GM19395 (cell line): Measurements from ENCODE around the gene ADAM15.

ENCODE experiments used
- ATAC-seq: cut with Tn5 transposase; IDR thresholded peaks from one replicate; pipeline ENCODE4 v1.9.1; 2021; ENCODE audit warnings: mild to moderate bottlenecking, moderate library complexity; ENCODE audit not compliant: unreplicated experiment

The ADAM15 gene

DNA sequence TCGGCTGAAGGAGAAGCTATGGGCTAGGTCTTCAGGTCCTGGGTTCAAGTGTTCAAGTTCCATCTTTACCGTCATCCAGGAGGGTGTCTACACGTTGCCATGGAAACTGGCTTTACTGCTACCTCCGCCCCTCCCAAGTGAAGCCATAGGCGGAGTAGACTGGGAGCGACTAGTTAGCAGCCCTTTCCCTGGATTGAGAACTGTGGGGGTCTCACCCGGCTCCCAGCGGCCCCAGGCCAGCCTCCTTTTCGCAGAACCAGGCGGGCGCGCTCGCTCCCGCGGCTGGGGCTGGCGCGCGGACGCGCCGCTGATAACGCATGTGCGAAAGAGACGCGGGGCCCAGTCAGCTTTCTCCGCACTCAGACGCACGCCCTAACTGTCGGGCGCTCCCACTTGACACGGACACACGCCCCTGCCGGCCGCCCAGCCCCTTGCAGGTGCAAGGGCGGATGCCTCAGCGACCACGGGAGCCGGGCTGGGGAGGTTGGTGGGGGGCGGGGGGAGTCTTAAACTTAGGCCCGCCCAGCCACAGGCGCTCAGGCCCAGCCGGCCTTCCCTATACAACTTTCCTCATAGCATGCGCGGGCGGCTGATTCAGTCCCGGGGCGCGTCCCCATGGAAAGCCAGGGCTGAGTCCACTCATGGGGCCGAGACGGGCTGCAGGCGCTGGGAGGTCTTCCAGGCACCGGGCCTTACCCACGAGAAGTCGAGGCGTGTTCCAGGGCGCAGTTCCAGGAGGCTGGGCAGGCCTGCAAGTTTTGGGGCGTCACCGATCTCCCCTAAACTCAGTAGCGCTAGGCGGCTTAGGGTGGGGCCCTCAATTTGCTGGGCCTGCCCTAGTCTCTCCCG, 19.8 kb downstream of the ADAM15 start:
- peak; percentile 74 for ATAC-seq

DNA sequence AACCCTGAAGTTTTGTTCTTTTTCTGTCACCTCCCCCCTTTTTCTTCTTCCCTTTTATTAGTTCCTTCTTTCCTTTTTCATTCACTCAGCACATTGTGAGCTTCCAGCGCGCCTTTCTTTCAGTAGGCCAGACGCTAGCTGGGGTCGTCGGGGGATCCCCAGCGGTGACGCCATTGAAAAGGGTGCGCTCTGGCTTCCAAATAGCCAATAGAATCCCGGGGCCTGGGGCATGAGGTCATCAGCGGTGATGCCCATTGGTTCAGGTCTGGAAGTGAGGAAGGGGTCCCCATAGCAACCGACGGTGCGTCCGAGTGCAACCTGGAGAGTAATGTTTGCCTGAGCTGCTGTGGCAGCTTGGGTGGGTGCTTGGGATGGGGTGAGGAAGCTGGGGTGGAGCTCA, 20.6 kb downstream of the ADAM15 start:
- ATAC-seq: no peak

DNA sequence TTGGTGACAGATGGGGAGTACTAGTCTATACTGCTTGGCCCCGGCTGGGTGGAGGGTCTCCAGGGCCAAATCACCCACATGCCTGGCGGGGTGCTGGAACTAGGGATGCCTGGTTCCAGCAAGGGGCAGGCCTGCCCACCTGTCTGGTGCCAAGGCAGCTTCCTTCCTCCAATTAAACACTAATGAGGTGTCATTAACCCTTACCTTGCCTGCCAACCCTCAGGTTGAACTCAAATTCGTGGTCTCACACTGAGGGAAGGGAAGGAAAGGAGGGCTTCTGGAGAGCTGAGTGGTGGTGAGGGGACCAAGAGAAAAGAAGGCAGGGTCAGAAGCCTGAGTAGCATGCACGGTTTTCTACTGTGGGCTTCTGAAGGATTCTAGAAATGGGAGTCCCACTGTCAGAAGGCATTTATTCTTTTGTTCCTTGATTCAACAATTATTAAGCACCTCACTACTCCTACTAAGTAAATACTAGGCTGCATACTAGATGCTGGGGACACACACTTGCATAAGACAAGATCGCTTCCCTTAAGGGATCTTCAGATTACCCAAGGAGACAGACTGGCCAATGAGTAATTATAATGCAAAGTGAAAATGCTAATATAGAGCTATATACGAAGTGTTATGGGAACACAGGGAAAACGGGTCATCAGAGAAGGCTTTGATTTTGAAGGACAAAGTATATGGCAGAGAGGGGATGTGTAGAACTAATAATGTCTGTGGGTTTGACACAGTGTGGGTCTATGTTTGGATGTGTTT, 21.6 kb downstream of the ADAM15 start:
- no peak for ATAC-seq

DNA sequence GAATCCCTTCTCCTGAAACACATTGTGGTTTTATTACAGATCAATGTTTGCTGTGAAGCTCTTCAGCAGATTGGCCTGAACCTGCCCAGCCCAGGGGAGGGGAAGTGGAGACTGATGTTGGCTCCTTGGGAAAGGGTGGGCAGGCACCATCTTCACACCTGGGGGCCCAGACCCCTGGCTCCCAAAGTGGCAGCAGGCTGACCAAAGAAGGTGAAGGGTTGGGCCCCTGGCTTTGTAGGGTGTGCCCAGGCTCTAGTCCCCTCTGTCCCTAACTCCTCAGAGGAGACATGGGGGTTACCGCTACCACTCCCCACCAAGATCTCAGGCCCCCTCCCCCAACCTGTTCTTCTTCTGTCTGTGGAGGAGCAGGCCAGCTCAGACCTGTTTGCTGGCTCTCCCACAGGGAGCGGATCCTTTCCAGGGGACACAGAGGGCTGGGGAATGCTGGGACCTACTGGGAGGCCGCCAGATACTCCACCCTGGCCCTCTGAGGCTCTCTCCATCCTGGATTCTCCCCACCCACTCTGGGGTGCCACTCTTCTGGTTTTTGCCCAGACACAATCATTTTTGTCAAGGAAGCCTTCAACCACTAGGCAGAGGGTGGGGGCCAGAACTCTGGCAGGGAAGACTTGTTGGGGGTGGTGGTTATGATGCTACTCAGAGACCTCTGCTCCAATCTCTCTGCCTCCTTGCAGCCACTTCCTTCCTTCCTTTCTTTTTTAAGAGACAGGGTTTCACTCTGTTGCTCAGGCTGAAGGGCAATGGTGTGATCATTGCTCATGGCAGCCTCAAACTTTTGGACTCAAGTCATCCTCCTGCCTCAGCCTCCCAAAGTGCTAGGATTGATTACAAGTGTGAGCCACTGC, 22.5 kb downstream of the ADAM15 start:
- ATAC-seq: no peak

DNA sequence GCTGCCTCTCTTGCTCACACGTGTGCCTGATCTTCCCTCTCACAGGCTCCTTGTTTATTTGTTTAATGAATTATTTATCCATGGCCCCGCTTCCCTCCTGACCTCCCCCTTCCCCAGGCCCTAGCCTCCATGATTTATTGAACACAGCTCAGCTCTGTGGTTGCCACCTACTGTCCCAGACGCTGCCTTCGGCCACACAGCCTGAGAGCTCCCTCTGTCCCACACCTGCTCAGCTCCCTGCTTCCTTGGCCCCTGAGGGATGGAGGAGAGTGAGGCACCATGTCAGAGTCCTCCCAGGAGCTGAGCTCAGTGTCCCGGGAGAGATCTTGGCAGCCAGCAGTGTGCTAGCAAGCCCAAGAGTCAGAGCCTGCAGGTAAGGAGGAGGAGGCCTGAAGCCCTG, 24.4 kb downstream of the ADAM15 start:
- no peak for ATAC-seq

DNA sequence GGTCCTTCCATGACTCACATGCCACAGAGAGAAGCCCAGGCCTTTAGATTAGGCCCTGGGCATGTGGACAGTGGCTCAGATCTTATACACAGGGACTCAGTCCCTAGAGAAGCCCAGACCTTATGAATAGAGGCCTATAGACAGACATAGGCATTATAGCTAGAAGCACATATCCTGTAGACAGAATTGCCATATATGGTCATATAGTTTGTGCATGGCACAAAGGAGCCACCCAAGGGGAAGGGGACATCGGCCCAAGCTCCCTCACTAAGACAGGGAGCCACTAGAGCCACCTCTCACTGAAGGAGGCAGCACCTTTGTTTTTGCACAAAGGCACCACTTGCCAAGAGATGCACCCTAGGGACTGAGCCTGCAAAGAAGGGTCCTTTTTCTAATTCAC, 25.3 kb downstream of the ADAM15 start:
- ATAC-seq: no peak

DNA sequence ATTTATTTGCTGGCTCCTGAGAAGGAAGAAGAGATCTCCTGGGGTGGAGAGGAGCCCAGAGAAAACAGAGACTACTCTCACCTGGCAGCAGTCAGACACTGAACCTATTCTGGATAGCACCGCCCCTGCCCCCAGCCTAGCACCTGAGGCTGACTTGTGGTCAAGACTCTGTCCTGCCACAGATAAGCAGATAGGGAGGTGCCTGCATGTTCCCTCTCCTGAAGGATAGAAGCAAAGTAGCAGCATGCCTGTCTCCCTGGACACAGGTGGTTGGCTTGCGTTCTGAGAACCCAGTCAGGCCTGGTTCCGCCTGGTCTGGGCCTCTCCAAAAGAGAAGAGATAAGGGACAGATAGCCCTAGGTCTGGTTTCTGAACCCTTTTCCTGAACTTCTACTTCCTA, 26.2 kb downstream of the ADAM15 start:
- ATAC-seq: no peak

DNA sequence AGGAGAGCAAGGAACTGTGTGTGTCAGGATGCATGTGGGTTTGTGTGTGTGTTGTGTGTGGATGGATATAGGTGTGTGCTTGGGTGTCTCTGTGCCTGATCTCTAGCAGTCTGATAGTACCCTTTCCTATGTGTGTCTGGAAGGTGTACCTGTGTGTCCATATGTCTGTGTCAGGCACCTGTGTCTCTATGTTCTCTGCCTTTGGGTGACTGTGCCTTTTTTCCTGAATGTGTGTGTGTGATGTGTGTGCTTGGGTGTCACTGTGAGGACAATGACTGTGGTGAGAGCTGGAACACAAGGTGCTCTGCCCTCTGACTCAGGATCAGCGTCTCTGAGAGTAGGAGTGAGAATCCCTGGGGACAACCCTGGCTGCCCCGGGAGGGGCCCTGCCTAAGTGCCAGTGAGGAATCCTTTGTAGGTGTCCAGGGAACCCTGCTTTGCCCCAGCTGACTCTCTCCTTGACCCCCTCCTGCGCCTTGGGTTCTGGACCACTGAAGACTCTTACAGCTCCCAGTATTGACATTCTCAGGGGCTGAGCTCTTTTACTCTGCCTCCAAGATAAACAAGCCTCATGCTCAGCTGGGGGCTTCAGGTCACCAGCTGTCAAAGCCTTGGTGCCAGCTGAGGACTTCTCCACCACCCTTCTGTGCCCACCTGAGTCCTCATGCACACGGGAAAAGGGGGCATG, 26.8 kb downstream of the ADAM15 start:
- no peak for ATAC-seq

DNA sequence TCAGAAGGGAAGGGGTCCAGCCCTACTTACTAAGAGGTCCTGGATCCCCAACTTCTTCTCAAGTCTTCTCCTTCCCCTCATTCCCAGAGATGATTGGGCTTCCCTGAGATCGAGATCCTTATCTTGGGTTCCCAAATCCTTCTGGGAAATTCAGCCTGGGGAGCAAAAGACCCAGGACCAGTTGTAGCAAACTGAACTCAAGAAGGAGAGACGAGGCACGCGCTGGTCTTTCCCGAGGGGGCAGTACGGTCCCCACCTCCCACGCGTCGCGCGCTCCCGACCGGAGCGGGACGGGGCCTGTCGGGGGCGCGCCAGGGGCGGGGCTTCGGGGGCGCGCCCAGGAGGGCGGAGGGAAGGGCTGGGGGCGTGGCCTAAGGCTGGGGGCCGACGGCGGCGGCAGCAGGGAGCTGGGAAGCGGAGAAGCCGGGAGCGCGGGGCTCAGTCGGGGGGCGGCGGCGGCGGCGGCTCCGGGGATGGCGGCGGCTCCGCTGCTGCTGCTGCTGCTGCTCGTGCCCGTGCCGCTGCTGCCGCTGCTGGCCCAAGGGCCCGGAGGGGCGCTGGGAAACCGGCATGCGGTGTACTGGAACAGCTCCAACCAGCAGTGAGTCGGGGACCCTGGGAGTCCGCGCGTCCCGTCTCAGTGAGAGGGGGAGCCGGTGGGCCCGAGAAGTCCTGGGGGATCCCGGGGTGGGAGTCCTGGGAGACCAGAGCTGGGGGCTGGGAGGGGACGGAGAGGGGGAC, 27.5 kb downstream of the ADAM15 start, which contains the start of gene EFNA3:
TSS of gene EFNA3 (plus strand) at position 369 of the 741 bp plus-strand sequence. CDS start at position 474, 105 bp downstream.
- ATAC-seq: no peak

DNA sequence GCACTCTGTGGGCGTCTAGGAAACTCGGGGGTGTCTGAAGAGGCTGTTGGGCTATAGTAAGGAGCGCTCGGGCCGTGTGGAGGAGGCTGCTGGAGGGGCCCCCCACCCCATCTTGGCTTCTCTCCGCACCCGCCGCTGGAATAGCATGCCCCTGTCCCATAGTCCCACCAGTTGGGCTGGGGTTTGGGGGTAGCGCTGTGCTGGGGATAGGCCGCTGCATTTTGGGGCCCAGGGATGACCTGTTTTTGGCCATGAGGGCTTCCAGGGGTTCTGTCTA, 28.0 kb downstream of the ADAM15 start:
- no peak for ATAC-seq

DNA sequence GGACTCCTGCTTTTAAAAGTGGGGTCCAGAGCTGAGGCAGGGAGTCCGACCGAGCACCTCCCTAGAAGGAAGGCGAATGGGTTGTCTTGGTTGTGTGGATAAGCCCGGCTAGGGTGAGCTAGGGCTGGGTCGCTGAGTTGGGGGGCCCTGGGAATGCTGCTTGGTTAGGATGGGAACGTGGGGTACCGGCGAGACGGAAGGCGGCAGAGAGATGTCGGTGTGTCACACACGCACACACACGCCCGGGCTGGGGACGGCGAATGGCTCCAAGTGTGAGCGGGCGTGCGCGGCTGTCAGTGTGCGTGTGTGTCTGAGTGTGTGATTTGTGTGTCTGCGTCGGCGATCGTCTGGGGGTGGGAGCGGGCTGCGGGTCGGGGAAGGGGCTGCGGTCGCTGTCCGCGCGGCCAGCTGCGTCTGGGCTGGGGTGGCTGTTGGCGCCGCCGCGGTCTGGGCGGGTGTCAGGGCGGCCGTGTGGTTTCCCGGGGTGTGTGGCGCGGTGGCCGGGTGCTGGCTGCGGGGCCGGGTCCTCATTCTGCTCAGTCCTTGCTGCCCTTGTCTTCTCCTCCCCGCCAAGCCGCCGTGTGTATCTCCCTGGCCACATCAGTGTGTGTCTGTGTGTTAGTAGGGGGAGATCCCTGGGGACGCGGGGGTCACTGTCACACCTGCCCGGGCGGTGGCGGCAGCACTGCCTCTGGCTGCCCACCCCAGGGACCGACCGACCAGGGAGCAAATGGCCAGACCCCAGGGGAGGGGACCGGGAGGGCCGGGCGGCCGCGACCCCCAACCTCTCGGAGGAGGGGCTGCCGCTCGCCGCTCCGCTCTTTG, 28.6 kb downstream of the ADAM15 start:
- no peak for ATAC-seq

DNA sequence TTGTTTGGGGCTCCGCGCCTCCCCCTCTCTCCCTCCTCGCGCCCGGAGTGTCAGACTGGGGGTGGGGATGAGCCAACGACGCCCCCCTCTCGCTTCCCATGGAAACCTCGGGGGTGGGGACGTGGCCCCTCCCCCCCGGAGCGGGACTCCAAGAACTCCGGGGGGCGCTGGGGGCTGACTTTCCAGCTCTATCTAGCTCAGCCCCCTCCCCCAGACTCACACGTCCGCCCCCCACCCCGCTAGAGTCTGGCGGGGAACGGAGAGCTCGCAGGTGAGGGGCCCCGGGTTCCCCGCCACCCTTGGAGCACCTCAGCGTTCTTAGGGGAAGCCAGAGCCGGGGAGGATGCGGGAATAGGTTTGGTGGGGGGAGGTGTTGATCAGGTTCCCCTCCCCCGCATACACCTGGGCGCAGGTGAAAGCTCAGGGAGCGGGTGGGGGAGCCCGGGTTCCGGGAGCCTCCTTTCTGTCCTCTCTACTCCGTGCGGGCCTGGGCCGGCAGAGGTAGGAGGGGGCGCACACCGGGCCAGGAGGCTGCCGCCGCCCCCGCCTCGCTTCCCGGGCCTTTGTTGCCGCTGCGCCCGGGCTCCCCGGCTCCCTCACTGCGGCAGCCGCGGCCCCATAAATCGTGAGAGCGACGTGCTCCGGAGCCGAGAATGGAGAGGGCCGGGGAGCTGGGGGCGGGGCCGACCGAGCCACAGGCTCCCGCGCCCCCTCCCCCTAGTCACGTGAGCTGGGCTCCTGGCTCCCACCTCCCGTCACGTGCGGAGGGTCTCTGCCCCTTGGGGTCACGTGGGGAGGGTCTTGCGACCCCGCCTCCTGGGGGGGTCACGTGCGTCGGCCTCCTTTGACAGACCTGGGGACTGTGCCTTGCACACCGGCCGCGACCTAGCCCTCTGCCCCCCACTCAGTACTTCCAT, 29.5 kb downstream of the ADAM15 start:
- ATAC-seq: no peak

DNA sequence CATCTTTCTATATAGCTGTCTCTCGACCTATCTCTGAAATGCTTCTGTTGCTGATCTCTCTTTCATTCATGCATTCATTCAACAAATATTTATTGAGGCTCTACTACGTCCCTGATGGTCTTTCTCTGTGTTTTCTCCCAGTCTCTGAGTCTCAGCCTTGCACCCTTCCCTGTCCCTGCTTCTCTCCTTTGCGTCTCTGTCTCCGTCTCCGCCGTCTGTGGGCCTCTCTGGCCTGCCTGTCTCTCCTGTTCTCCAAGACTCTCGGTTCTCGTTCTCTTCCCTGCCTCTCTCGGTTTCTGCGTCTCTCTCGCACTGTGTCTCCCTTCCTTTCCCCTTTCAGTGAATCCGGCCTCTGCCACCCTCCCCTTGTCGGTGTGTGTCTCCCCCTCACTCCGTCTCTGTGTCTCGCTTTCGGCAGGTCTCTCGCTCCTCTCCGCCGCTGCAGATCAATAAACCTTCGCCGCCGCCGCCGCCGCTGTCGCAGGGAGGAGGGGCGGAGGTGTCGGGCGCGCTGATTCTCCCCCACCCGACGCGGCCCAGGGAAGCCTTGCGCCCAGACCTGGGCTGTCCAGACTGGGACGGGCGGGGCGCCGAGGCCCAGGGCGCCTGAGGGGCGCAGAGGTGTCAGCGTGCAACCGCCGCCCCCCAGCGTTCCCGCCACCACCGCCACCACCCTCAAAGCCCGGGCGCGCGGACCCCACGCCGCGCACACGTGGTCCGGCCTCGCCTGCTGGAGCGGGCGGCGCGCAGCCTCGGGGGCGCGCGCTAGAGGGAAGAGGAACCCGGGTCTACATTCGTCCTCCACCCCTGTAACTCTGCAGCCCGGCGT, 30.6 kb downstream of the ADAM15 start:
- ATAC-seq: no peak

DNA sequence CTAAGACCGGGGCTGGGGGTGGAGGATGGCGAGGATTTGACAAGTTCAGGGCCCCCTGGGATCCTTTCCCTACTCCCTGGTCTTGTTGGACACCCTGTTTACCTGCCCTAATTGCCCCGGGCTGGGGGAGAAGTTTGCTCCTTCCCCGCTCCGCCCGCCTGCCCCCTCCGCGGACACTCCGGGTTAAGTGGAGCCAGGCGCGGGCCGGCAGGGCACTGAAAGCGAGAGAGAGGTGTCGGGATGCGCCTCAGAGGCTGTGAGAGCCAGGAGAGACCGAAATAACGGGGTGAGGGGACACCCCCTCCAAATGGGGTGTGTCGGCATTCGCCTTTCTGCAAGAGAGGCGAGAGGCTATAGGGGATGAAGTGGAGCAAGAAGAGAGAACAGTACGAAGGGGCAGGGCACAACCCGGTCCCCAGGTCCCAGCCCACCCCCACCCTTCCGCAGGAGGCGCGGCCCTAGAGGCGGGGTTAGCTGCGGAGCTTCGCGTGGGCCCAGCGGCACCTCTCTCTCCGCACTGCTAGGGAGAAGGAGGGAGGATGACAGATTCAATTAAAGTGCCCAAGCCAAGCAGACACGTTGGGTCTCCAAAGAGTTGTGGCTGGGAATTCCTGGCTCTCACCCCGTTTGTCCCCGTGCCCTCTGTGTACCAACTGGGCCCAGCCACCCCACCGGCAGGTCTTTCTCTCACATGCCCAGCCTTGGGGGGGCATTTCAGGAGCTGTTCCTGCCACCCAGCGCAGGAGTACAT, 31.4 kb downstream of the ADAM15 start:
- ATAC-seq: no peak

DNA sequence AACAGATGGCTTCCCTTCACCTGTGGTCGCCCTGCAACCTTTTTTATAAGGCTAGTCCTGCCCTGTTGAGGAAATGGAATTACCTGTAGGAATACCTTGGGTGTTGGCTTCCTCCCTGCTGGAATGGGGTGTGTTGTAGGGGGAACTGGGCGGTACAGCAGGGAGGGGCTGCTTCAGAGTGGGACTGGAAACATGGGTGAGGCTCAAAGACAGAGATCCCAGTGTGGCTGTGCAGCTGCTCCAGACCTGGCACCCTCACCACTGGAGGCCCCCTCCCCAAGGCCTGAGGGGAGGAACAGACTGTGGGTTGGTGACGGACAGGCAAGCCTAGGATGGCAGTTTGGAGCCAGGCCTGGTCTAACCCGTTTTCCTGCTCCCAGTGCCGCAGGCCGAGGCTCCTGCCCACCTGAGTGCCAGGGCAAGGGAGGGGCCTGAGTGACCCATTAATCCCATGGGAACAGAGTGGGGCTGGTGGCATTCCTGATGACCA, 32.0 kb downstream of the ADAM15 start:
- no peak for ATAC-seq

DNA sequence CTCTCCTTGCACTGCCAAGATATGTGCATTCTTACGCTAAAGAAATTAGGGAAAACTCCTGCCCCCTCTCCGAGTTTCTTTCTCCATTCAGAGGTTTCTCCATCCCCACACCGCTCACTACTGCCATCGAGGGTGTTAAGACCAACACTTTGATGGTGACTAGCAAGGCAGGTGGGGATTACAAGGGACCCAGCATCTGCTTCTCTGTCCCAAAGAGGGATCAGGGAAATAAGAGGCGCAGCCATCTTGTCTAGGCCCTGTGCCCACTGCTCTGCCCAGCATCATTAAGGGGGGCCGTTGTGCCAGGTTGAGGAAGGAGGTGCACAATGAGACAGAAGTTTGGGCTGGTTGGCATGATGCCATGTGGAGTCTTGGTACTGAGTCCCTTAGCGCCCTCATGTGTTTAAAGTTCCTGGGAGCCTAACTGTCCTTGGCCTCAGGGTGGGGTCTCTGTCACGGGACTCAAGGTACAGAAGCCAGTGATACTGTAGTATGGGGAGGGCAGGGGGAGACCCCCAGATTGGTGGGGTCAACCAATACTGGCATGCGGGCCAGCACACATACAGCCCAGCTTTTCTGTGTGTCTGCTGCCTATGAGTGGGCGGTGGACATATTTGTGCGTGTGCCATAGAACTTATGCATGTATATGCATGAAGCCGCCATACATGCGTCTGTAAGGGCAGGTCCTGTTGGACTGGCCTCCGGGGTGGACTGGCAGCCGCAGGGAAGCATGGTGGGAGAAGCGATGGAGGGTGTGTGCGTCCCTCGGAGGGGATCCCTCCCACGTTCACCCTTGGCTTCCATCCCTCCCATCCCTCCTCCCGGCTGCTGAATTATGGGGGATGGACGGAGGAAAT, 33.0 kb downstream of the ADAM15 start:
- no peak for ATAC-seq
